NCI-H1436 treated with DMSO at 0.1 percent for 48 hours (cell line): ENCODE measurements around the gene RIMKLB.
"Not testable (repeated sequence)": the region's sequence is repeated elsewhere in the genome, so short reads cannot be mapped to it uniquely, and the experiment has no call there.

ENCODE experiments used
- DNase-seq: peaks from one replicate; lab custom pipeline; 2025; lab: John Stamatoyannopoulos, UW

RIMKLB gene

GRCh38 chr12:8695116-8695515 lies 2.7 kb upstream of the RIMKLB start:
- no peak for DNase-seq

GRCh38 chr12:8696442-8697090 lies 1.2 kb upstream of the RIMKLB start:
- DNase-seq: no peak

GRCh38 chr12:8697120-8697475 lies 693 bp upstream of the RIMKLB start:
- DNase-seq: no peak

- no peak for DNase-seq
Observed at GRCh38 chr12:8698132-8698851, 501 bp downstream of the RIMKLB start.

- DNase-seq: no peak
Observed at GRCh38 chr12:8698879-8699278, 1.1 kb downstream of the RIMKLB start.

GRCh38 chr12:8699714-8700113 lies 1.9 kb downstream of the RIMKLB start:
- DNase-seq: no peak

- no peak for DNase-seq
Observed at GRCh38 chr12:8701046-8701660, 3.4 kb downstream of the RIMKLB start.

GRCh38 chr12:8702159-8702558 lies 4.4 kb downstream of the RIMKLB start:
- no peak for DNase-seq

- no peak for DNase-seq
Observed at GRCh38 chr12:8709124-8709830, 11.5 kb downstream of the RIMKLB start.

- DNase-seq: no peak
Observed at GRCh38 chr12:8712572-8712971, 14.8 kb downstream of the RIMKLB start.

GRCh38 chr12:8722286-8722800 lies 24.6 kb downstream of the RIMKLB start:
- no peak for DNase-seq

GRCh38 chr12:8734873-8735381 lies 37.1 kb downstream of the RIMKLB start:
- DNase-seq: no peak

- no peak for DNase-seq
Observed at GRCh38 chr12:8742501-8742900, 44.7 kb downstream of the RIMKLB start.

- not testable (repeated sequence) for DNase-seq
Observed at GRCh38 chr12:8743121-8743520, 45.3 kb downstream of the RIMKLB start.

- DNase-seq: not testable (repeated sequence)
Observed at GRCh38 chr12:8745631-8746030, 47.8 kb downstream of the RIMKLB start.

- DNase-seq: no peak
Observed at GRCh38 chr12:8746046-8746445, 48.3 kb downstream of the RIMKLB start.

GRCh38 chr12:8760076-8760475 lies 62.3 kb downstream of the RIMKLB start:
- not testable (repeated sequence) for DNase-seq

GRCh38 chr12:8762701-8763100 lies 64.9 kb downstream of the RIMKLB start:
- DNase-seq: not testable (repeated sequence)

- DNase-seq: not testable (repeated sequence)
Observed at GRCh38 chr12:8766121-8766520, 68.3 kb downstream of the RIMKLB start.

GRCh38 chr12:8770499-8770898 lies 72.7 kb downstream of the RIMKLB start:
- DNase-seq: no peak

- no peak for DNase-seq
Observed at GRCh38 chr12:8771072-8771471, 73.3 kb downstream of the RIMKLB start.

- DNase-seq: no peak
Observed at GRCh38 chr12:8773461-8773860, 75.7 kb downstream of the RIMKLB start.
